PFSK-1 (cell line): ENCODE measurements around the gene GTPBP3.

ENCODE experiments used
- POLR2AphosphoS5 ChIP-seq: IDR thresholded peaks from 2 replicates; pipeline ENCODE4 v1.6.1; 2012; ENCODE audit warnings: low read depth, mild to moderate bottlenecking, control low read depth, low read length, moderate library complexity
- REST ChIP-seq, 2 experiments: IDR thresholded peaks; 2 replicates each; pipeline versions ENCODE4 v1.6.1 to v1.8.0; 2011 to 2012; ENCODE audit warnings: low read depth in 2 of 2, low read length in 2 of 2, control low read depth in 1 of 2, inconsistent platforms in 1 of 2, mild to moderate bottlenecking in 1 of 2, moderate library complexity in 1 of 2; ENCODE audit not compliant: insufficient read depth in 1 of 2
- TAF1 ChIP-seq: IDR thresholded peaks from 2 replicates; pipeline ENCODE4 v1.6.1; 2012; ENCODE audit warnings: low read length, control low read depth, borderline replicate concordance; ENCODE audit not compliant: insufficient read depth

- no peak for TF ChIP-seq TAF1
- no peak for TF ChIP-seq POLR2AphosphoS5
- no peak for TF ChIP-seq REST (IDR thresholded peaks at IDR 0.05; ENCODE audit: insufficient read depth in 1 of 2, low read depth in 2 of 2, low read length in 2 of 2)
Observed at GRCh38 chr19:17351815-17352435, 14.6 kb downstream of the GTPBP3 start.
